SJCRH30 (cell line): Measurements from ENCODE around the gene PPM1K. TPM values are rescaled to one million over a fixed set of nuclear protein-coding genes. Genes with fewer than 3 reads are reported as not detected.
A peak's percentile ranks its signal among the peaks of the same experiment; 100 is the strongest.

Experiments
- DNase-seq, 2 experiments: peaks; one replicate each; pipeline ENCODE4 v3.0.0-alpha.2; 2015 to 2020
- H3K27ac ChIP-seq: fragments of 250-450 bp; sonication (Bioruptor Pico); 2 replicates; pipeline ENCODE4 v1.5.1; 2020; ENCODE audit warnings: mild to moderate bottlenecking, moderate library complexity
- H3K27me3 ChIP-seq: fragments of 250-450 bp; sonication (Bioruptor Pico); 2 replicates; pipeline ENCODE4 v1.5.1; 2020; ENCODE audit warnings: mild to moderate bottlenecking, moderate library complexity
- H3K36me3 ChIP-seq: fragments of 250-450 bp; sonication (Bioruptor Pico); 2 replicates; pipeline ENCODE4 v1.5.1; 2020; ENCODE audit warnings: mild to moderate bottlenecking, moderate library complexity
- H3K4me1 ChIP-seq: fragments of 250-450 bp; sonication (Bioruptor Pico); 2 replicates; pipeline ENCODE4 v1.5.1; 2020; ENCODE audit warnings: mild to moderate bottlenecking, moderate library complexity
- H3K4me3 ChIP-seq: fragments of 250-450 bp; sonication (Bioruptor Pico); 2 replicates; pipeline ENCODE4 v1.5.1; 2020; ENCODE audit warnings: mild to moderate bottlenecking, moderate library complexity
- H3K9me3 ChIP-seq: fragments of 250-450 bp; sonication (Bioruptor Pico); replicated peaks from 2 replicates; pipeline ENCODE4 v1.5.1; 2020; ENCODE audit warnings: mild to moderate bottlenecking, moderate library complexity
- total RNA-seq: library from RNA; depleted of rRNA; stranded (reverse); fragments of >200 nt; shearing (Covaris generic); gene quantifications from 2 replicates; pipeline ENCODE4 v1.2.3, GENCODE V29; 2014; rRNA removed

The PPM1K gene
- total RNA-seq, 1 experiment from 2014 or later = 23.0 TPM

- DNase-seq = no peak
- Histone ChIP-seq H3K36me3 (no peaks in the 10 kb centered on the region), H3K27ac (no peak overlapping the region), H3K4me1 (no peaks in the 10 kb centered on the region), H3K27me3 (no peaks in the 10 kb centered on the region), H3K9me3 (0 out of 2 replicates have a peak, but pooled peaks cover 3% of the 10 kb centered on the region), H3K4me3 (no peak overlapping the region)
These were observed 68.0 kb downstream of the PPM1K start for GRCh38 chr4:88216395-88216794.

- H3K4me1 ChIP-seq = no peaks in the 10 kb centered on the region
- H3K4me3 ChIP-seq = no peak overlapping the region
- H3K36me3 ChIP-seq = no peaks in the 10 kb centered on the region
- DNase-seq = no peak
- H3K27ac ChIP-seq = no peak overlapping the region
- H3K27me3 ChIP-seq = no peaks in the 10 kb centered on the region
- 0 out of 2 replicates have a peak, but pooled peaks cover 3% of the 10 kb centered on the region for H3K9me3 ChIP-seq
These were observed 69.0 kb downstream of the PPM1K start for GRCh38 chr4:88215351-88215750.

- H3K9me3 ChIP-seq = no peaks in the 10 kb centered on the region
- no peaks in the 10 kb centered on the region for H3K27me3 ChIP-seq
- DNase-seq = no peak
- no peak overlapping the region for H3K27ac ChIP-seq
- H3K4me1 ChIP-seq = no peaks in the 10 kb centered on the region
- H3K36me3 ChIP-seq = no peaks in the 10 kb centered on the region
- H3K4me3 ChIP-seq = no peak overlapping the region
These were observed 72.2 kb downstream of the PPM1K start for GRCh38 chr4:88212253-88212561.

GRCh38 chr4:88211473-88212252 lies 72.7 kb downstream of the PPM1K start:
- Histone ChIP-seq H3K36me3 (no peaks in the 10 kb centered on the region), H3K4me3 (no peak overlapping the region), H3K27ac (no peak overlapping the region), H3K4me1 (no peaks in the 10 kb centered on the region), H3K27me3 (no peaks in the 10 kb centered on the region), H3K9me3 (no peaks in the 10 kb centered on the region)
- DNase-seq = peak; percentile 39 to 84

- H3K27me3 ChIP-seq = no peaks in the 10 kb centered on the region; the same call in 1 of the 2 replicates
- no peaks in the 10 kb centered on the region for H3K36me3 ChIP-seq
- no peak for DNase-seq
- no peak overlapping the region for H3K27ac ChIP-seq
- no peaks in the 10 kb centered on the region for H3K4me1 ChIP-seq
- no peaks in the 10 kb centered on the region for H3K9me3 ChIP-seq
- H3K4me3 ChIP-seq = no peak overlapping the region
These were observed 76.2 kb downstream of the PPM1K start for GRCh38 chr4:88208156-88208555.

Other genes starting within 250 kb of the PPM1K start
- 0.12 and 0.35 TPM in 2 replicates for gene ABCG2, start 125.9 kb downstream of the PPM1K start, total RNA-seq
- gene HERC6, start 94.3 kb upstream of the PPM1K start, total RNA-seq = 1.2 and 1.5 TPM in 2 replicates
- gene HERC5, start 172.6 kb upstream of the PPM1K start, total RNA-seq = 46.3 and 49.6 TPM in 2 replicates
- 155 TPM in 2 replicates for gene PYURF, start 239.2 kb upstream of the PPM1K start, total RNA-seq